Stomach (tissue), 4 donors: Measurements from ENCODE around the gene LBR.

Source experiments
- CTCF ChIP-seq, 7 experiments: fragments of 450-650 bp in 4 of 7; fragments of 200-600 bp in 3 of 7; sonication (generic) in 3 of 7; IDR thresholded peaks; one replicate each; pipeline ENCODE4 v1.5.1; 2016 to 2019; ENCODE audit warnings: antibody characterized with exemption in 7 of 7, control low read depth in 2 of 7, mild to moderate bottlenecking in 1 of 7
- POLR2A ChIP-seq, 4 donors: fragments of 450-650 bp; IDR thresholded peaks; one replicate each; pipeline ENCODE4 v1.6.1; 2016; ENCODE audit warnings: antibody characterized with exemption in 4 of 4, control low read depth in 2 of 4, mild to moderate bottlenecking in 1 of 4, moderate library complexity in 1 of 4

GRCh38 chr1:225460021-225460736 is 32.3 kb upstream of the LBR start:
- TF ChIP-seq CTCF (IDR thresholded peaks at IDR 0.05) (no peak), POLR2A (IDR thresholded peaks at IDR 0.05) (no peak)
